Heart left ventricle (tissue), 16 donors: ENCODE results near the gene IFFO2. TPM values are rescaled to one million over a fixed set of nuclear protein-coding genes. Genes with fewer than 3 reads are reported as not detected.
"Not testable (repeated sequence)": the region's sequence is repeated elsewhere in the genome, so short reads cannot be mapped to it uniquely, and the experiment has no call there.

Experiments
- ATAC-seq, 4 donors: fragments of 200-7000 bp; cut with Tn5 transposase; one replicate each; pipeline ENCODE4 v1.9.1; 2020 to 2022; ENCODE audit warnings: moderate library complexity in 4 of 4, mild to moderate bottlenecking in 3 of 4, moderate number of reproducible peaks in 1 of 4
- DNase-seq, 5 donors: peaks; one replicate each; pipeline ENCODE4 v3.0.0-alpha.2; 2020
- H3K27ac ChIP-seq, 12 donors: fragments of 200-600 bp; sonication (generic) in 4 of 12; one replicate each; pipeline versions ENCODE4 v1.5.0 to v1.8.0; 2016 to 2022; ENCODE audit warnings: mild to moderate bottlenecking in 2 of 12
- H3K27me3 ChIP-seq, 9 donors: fragments of 200-600 bp; sonication (generic) in 2 of 9; one replicate each; pipeline versions ENCODE4 v1.5.1 to v1.8.0; 2016 to 2022; ENCODE audit warnings: mild to moderate bottlenecking in 3 of 9
- H3K36me3 ChIP-seq, 9 donors: fragments of 200-600 bp; sonication (generic) in 2 of 9; one replicate each; pipeline versions ENCODE4 v1.5.0 to v1.8.0; 2018 to 2022; ENCODE audit warnings: mild to moderate bottlenecking in 2 of 9
- H3K4me1 ChIP-seq, 12 donors: fragments of 200-600 bp; sonication (generic) in 4 of 12; one replicate each; pipeline versions ENCODE4 v1.5.0 to v1.8.0; 2016 to 2022; ENCODE audit warnings: mild to moderate bottlenecking in 3 of 12
- H3K4me3 ChIP-seq, 12 donors: fragments of 200-600 bp; sonication (generic) in 4 of 12; one replicate each; pipeline versions ENCODE4 v1.5.0 to v1.8.0; 2017 to 2022; ENCODE audit warnings: mild to moderate bottlenecking in 9 of 12, moderate library complexity in 4 of 12
- H3K9me3 ChIP-seq, 12 donors: fragments of 200-600 bp; sonication (generic) in 4 of 12; one replicate each; pipeline versions ENCODE4 v1.5.0 to v1.8.0; 2016 to 2022; ENCODE audit warnings: mild to moderate bottlenecking in 1 of 12
- POLR2A ChIP-seq, 2 donors: fragments of 450-650 bp; IDR thresholded peaks; one replicate each; pipeline ENCODE4 v1.6.1; 2017; ENCODE audit warnings: antibody characterized with exemption in 2 of 2, mild to moderate bottlenecking in 2 of 2, moderate library complexity in 2 of 2
- WGBS, 4 donors: extraction: QIAGEN DNeasy Blood & Tissue Kit in 2 of 4; methylation state at CpG; one replicate each; pipeline versions ENCODE4 v1.1.5 to v1.1.7; 2013 to 2018; 5-methylcytosine and 5-hydroxymethylcytosine counted together
- intact Hi-C, 10 donors: fragments of 100-400 bp; cut with DNase I; formaldehyde crosslinking; loops; one replicate each; pipeline versions ENCODE4 v1.11.1 to v1.14.2; 2022
- polyA plus RNA-seq, 2 donors: library from polyadenylated mRNA; stranded (reverse); fragments of 200-250 nt; gene quantifications; one replicate each; pipeline ENCODE4 v1.2.3, GENCODE V29; 2013
- total RNA-seq, 9 donors: library from RNA; depleted of rRNA in 2 of 9; stranded (reverse); fragments of >200 nt in 2 of 9; fragmentation: NEBNext Ultra II Directional in 3 of 9; extraction: Animal tissue kit (Norgen Biotek cat#: 25700) in 3 of 9; gene quantifications; one replicate each; pipeline versions ENCODE4 v1.1.0 to v1.2.4, GENCODE V29; 2016 to 2023
- TF ChIP-seq, protein P1 (sequence below), 12 donors: fragments of 200-600 bp; sonication (generic) in 4 of 12; IDR thresholded peaks; one replicate each; pipeline versions ENCODE4 v1.5.0 to v1.8.0; 2018 to 2022; ENCODE audit warnings: antibody characterized with exemption in 12 of 12, mild to moderate bottlenecking in 5 of 12
- donor health status: ischemic (EF 13 %, LVEDD 7.1; RV severe dilation, severe dysfunction).
- donor health status: healthy with polysubstance abuse.
- donor health status: DM: no; HTN: yes; CAD: no.
- donor health status: DM: no; HTN: no; CAD: no.
- donor health status: ischemic (EF 25% LVEDD 6.9; RV normal size, moderate dysfunction).
- donor health status: ischemic (EF 25% LVEDD 5.7; RV mildly dilated, moderate dysfunction).
- donor health status: healthy.
- donor health status: DM: yes; HTN: yes; CAD: no.
- donor health status: ischemic (EF 35%, LVEDD 5.7; RV mildly dilated, moderate dysfunction).
- donor health status: nonischemic (EF 11% LVEDD 7.7; RV severe dilation, severe dysfunction).
- donor health status: DM: yes; HTN: yes; CAD: no.
- donor health status: PGD.
- donor health status: ischemic (EF 29% LVEDD 5.4; RV normal size, mild dysfunction).
- donor health status: nonischemic (EF 23%, LVEDD 6.1; RV moderate dilation, normal function).

The IFFO2 gene
- total and polyA plus RNA-seq, 11 donors = 2.5 to 9.0 (median 4.9) TPM

DNA sequence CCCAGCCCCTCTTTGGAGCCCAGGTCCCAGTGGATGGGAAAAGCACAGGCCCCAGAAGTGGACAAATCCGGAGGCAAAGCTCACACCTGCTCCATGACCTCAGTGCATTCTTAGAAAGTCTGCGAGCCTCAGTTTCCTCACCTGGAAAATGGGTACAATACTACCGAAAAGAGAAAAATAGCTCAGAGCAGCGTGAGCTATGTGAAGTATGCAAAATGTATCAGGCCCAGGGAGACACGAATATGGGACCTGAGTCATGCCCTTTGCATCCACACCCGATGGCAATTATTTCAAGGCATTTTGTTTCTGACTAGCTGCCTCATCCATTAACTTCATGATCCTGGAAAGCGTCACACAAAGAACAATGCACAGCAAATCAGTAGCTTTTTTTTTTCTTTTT lies 63.4 kb downstream of the IFFO2 start:
- Histone ChIP-seq H3K27me3 (no peaks in the 10 kb centered on the region), H3K9me3 (no peaks in the 10 kb centered on the region), H3K36me3 (peaks cover 0 to 15% (median 2%) of the 10 kb centered on the region in 9 donors), H3K4me3 (no peak overlapping the region), H3K4me1 (peaks cover 0 to 21% (median 7%) of the 10 kb centered on the region in 12 donors), H3K27ac (no peak overlapping the region)
- 87 to 95% (median 93%) methylated on average over 7 of the region's 7 CpGs for WGBS, 4 donors
- intact Hi-C loops = no loop called here
- no peak for ATAC-seq
- no peak for DNase-seq
- TF ChIP-seq, protein P1, sequence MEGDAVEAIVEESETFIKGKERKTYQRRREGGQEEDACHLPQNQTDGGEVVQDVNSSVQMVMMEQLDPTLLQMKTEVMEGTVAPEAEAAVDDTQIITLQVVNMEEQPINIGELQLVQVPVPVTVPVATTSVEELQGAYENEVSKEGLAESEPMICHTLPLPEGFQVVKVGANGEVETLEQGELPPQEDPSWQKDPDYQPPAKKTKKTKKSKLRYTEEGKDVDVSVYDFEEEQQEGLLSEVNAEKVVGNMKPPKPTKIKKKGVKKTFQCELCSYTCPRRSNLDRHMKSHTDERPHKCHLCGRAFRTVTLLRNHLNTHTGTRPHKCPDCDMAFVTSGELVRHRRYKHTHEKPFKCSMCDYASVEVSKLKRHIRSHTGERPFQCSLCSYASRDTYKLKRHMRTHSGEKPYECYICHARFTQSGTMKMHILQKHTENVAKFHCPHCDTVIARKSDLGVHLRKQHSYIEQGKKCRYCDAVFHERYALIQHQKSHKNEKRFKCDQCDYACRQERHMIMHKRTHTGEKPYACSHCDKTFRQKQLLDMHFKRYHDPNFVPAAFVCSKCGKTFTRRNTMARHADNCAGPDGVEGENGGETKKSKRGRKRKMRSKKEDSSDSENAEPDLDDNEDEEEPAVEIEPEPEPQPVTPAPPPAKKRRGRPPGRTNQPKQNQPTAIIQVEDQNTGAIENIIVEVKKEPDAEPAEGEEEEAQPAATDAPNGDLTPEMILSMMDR (IDR thresholded peaks at IDR 0.05) = no peak
- no peak for TF ChIP-seq POLR2A (IDR thresholded peaks at IDR 0.05)

DNA sequence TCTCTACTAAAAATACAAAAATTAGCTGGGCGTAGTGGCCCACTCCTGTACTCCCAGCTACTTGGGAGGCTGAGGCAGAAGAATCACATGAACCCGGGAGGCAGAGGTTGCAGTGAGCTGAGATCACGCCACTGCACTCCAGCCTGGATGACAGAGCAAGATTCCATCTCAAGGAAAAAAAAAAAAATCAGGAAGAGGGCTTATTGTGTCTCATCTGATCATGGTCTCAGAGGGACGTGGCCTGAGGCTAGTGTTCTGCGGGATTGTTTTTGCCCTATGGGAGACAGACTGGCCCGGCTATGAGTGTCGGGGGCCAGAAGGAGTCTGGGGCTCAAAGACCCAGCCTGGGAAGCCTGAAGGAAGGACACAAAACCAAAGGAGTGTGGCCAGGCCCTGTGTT lies 64.6 kb downstream of the IFFO2 start:
- H3K9me3 ChIP-seq, H3K27ac ChIP-seq, DNase-seq, H3K4me3 ChIP-seq, H3K27me3 ChIP-seq, H3K36me3 ChIP-seq, intact Hi-C loops: not testable (repeated sequence)
- ATAC-seq = peak in 1 of 4 donors; percentile 9
- WGBS, 4 donors = 65 to 78% (median 75%) methylated on average over 7 of the region's 7 CpGs
- peaks cover 0 to 21% (median 7%) of the 10 kb centered on the region in 12 donors for H3K4me1 ChIP-seq

DNA sequence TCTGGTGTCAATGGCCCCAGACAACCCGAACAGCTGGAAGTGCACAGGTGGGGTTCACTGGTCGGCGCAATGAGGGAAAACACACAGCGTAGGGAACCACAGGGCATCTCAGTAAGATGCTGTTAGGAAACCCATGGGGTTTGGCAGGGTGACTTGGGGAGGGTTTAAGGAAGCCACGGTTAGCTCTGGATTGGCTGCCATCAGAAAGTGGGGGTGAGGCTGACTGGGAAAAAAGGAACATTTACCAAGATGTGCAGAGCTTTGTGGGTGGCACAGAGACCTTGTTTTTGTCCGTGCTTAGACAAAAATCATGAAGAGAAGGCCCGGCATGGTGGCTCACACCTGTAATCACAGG lies 65.1 kb downstream of the IFFO2 start:
- intact Hi-C loops = no loop called here
- WGBS, 4 donors = 93 to 95% (median 94%) methylated on average over 7 of the region's 7 CpGs
- Histone ChIP-seq H3K27me3 (no peaks in the 10 kb centered on the region), H3K9me3 (no peaks in the 10 kb centered on the region), H3K4me1 (peaks cover 0 to 21% (median 7%) of the 10 kb centered on the region in 12 donors), H3K27ac (no peak overlapping the region), H3K36me3 (peaks cover 0 to 9% (median 0%) of the 10 kb centered on the region in 9 donors), H3K4me3 (no peak overlapping the region)
- ATAC-seq = no peak
- TF ChIP-seq, protein P1 (IDR thresholded peaks at IDR 0.05) = no peak
- TF ChIP-seq POLR2A (IDR thresholded peaks at IDR 0.05) = no peak
- no peak for DNase-seq

DNA sequence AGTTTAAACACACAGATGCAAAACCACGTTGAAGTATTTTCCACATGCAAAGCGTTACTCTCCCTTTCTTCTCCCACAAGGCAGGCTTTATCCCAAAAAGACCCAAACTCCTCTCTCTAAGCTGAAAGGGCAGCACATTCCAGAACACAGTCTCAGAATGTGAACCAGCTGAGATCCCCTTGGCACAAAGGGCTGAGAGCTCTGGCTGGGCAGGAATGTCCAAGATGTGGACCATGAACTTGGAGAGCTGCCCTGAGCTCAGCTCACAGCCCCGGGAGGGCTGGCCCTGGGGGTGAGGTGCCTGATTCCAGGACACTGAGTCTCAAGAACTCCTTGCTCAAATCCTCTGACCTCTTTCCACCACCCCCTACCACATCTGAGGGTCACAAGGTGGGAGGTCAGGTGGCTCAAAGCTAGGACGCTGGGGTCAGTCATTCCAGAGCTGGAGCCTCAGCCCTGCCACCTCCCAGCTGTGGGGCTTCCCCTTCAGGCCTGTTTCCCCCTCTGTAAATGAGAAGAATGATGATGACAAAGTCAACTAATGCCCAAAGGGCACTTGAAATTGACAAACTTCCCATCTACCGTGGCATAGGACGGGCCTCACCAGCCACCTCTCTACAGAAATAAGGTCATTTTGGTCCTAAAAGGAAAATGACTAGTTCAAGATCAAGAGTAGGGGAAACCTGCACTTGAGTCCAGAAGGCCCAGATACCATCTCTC lies 65.6 kb downstream of the IFFO2 start:
- ATAC-seq = peak in 2 of 4 donors; percentile 16 to 34
- no peak for TF ChIP-seq POLR2A (IDR thresholded peaks at IDR 0.05)
- TF ChIP-seq, protein P1 (IDR thresholded peaks at IDR 0.05) = no peak
- WGBS, 4 donors = 67 to 78% (median 71%) methylated on average over 6 of the region's 6 CpGs
- DNase-seq = peak in 1 of 5 donors; percentile 23
- Histone ChIP-seq H3K9me3 (no peaks in the 10 kb centered on the region), H3K27ac (no peak overlapping the region), H3K27me3 (no peaks in the 10 kb centered on the region), H3K4me3 (no peak overlapping the region), H3K4me1 (peaks cover 0 to 21% (median 7%) of the 10 kb centered on the region in 12 donors), H3K36me3 (peaks cover 0 to 9% (median 0%) of the 10 kb centered on the region in 9 donors)
- intact Hi-C loops = no loop called here

DNA sequence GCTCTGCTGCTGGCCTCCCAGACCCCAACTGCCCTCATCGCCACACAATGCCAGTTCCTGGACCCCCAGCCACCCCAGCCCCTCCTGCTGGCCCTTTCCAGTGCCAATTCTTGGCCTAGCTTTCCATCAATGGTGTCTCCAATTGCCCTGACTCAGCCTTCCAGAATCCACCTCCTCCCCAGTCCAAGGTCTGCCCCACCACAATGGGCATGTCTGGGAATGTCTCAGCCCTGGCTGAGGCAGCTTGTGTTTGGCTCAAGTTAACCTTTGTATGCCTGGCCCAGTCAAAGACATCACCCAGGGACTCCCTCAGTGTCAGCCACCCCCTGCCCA lies 70.5 kb downstream of the IFFO2 start:
- intact Hi-C loops = loop anchor here in 1 of 10 donors (10.0 kb wide), 1 partner anchor 349 kb away; no protein-coding TSS in a partner anchor
- H3K27ac ChIP-seq = no peak overlapping the region
- no peaks in the 10 kb centered on the region for H3K9me3 ChIP-seq

More for the DNA sequence above, 70.5 kb downstream of the IFFO2 start:
- Histone ChIP-seq H3K36me3 (peaks cover 0 to 31% (median 2%) of the 10 kb centered on the region in 9 donors), H3K27me3 (no peaks in the 10 kb centered on the region), H3K4me1 (peaks cover 0 to 12% (median under 1%) of the 10 kb centered on the region in 12 donors), H3K4me3 (no peak overlapping the region)
- WGBS, 4 donors = 100% methylated on average over 1 of the region's 1 CpG
- no peak for TF ChIP-seq POLR2A (IDR thresholded peaks at IDR 0.05)
- TF ChIP-seq, protein P1 (IDR thresholded peaks at IDR 0.05) = no peak
- ATAC-seq (no peak), DNase-seq (no peak)
